Measurements from ENCODE around the gene DHRS4L2.
"Not testable (repeated sequence)": the region's sequence is repeated elsewhere in the genome, so short reads cannot be mapped to it uniquely, and the experiment has no call there.

The DHRS4L2 gene

GRCh38 chr14:24020520-24020919 lies 31.8 kb downstream of the DHRS4L2 start:
- not testable (repeated sequence) for DNase-seq

- not testable (repeated sequence) for DNase-seq
Observed at GRCh38 chr14:24024939-24025418, 36.2 kb downstream of the DHRS4L2 start.

GRCh38 chr14:24029687-24030086 lies 41.0 kb downstream of the DHRS4L2 start:
- DNase-seq = not testable (repeated sequence)

GRCh38 chr14:24031331-24031730 lies 42.6 kb downstream of the DHRS4L2 start:
- DNase-seq = not testable (repeated sequence)

GRCh38 chr14:24032727-24033418 lies 44.1 kb downstream of the DHRS4L2 start:
- no peak for DNase-seq

- DNase-seq = not testable (repeated sequence)
Observed at GRCh38 chr14:24035769-24036168, 47.0 kb downstream of the DHRS4L2 start.

- DNase-seq = peak; percentile 67
Observed at GRCh38 chr14:24036169-24036962, 47.6 kb downstream of the DHRS4L2 start.

- not testable (repeated sequence) for DNase-seq
Observed at GRCh38 chr14:24036963-24037657, 48.4 kb downstream of the DHRS4L2 start.

GRCh38 chr14:24037658-24038037 lies 48.9 kb downstream of the DHRS4L2 start:
- no peak for DNase-seq

- no peak for DNase-seq
Observed at GRCh38 chr14:24038686-24039085, 50.0 kb downstream of the DHRS4L2 start.

- DNase-seq = no peak
Observed at GRCh38 chr14:24040692-24041091, 52.0 kb downstream of the DHRS4L2 start.

- no peak for DNase-seq
Observed at GRCh38 chr14:24042746-24043145, 54.0 kb downstream of the DHRS4L2 start.

- DNase-seq = not testable (repeated sequence)
Observed at GRCh38 chr14:24049002-24049401, 60.3 kb downstream of the DHRS4L2 start.

- not testable (repeated sequence) for DNase-seq
Observed at GRCh38 chr14:24050753-24051152, 62.0 kb downstream of the DHRS4L2 start.

GRCh38 chr14:24051176-24051788 lies 62.6 kb downstream of the DHRS4L2 start:
- DNase-seq = no peak

- peak; percentile 56 for DNase-seq
Observed at GRCh38 chr14:24051789-24052655, 63.3 kb downstream of the DHRS4L2 start, which contains the start of gene CARMIL3. CARMIL3 (plus strand) TSS chr14:24052009; CDS start chr14:24052154, 145 bp downstream.

- DNase-seq = peak; percentile 83
Observed at GRCh38 chr14:24052656-24053547, 64.2 kb downstream of the DHRS4L2 start.

- no peak for DNase-seq
Observed at GRCh38 chr14:24053548-24054323, 65.0 kb downstream of the DHRS4L2 start.

- no peak for DNase-seq
Observed at GRCh38 chr14:24054324-24054641, 65.6 kb downstream of the DHRS4L2 start.

GRCh38 chr14:24054646-24055045 lies 65.9 kb downstream of the DHRS4L2 start:
- no peak for DNase-seq

All from stimulated activated CD4-positive, alpha-beta T cell treated with anti-CD3 and anti-CD28 coated beads, Interleukin-4, amount 100 ng/mL, for 24 hours (primary cell).